HepG2 (cell line): ENCODE results near the gene ZSWIM8. TPM values are rescaled to one million over a fixed set of nuclear protein-coding genes. Genes with fewer than 3 reads are reported as not detected.

Source experiments
- ATRX ChIP-seq: sonication (generic); formaldehyde crosslinking; IDR thresholded peaks from 2 replicates; pipeline ENCODE4 v1.4.0; 2020; ENCODE audit warnings: missing genetic modification reagents, borderline replicate concordance
- CCDC6 ChIP-seq: sonication (generic); formaldehyde crosslinking; IDR thresholded peaks from 2 replicates; pipeline ENCODE4 v1.8.1; 2022; ENCODE audit warnings: mild to moderate bottlenecking, missing genetic modification reagents, moderate library complexity
- FOXA1 ChIP-seq, 2 experiments: fragments of 450-650 bp in 1 of 2; sonication (generic) in 1 of 2; formaldehyde crosslinking in 1 of 2; IDR thresholded peaks; 2 replicates each; pipeline versions ENCODE4 v1.4.0 to v1.6.1; 2016 to 2020; ENCODE audit warnings: missing genetic modification reagents in 1 of 2
- HMGXB3 ChIP-seq: sonication (generic); formaldehyde crosslinking; IDR thresholded peaks from 2 replicates; pipeline ENCODE4 v1.4.0; 2020; ENCODE audit warnings: missing genetic modification reagents, borderline replicate concordance
- KDM3A ChIP-seq: IDR thresholded peaks from 2 replicates; pipeline ENCODE4 v1.6.1; 2018; ENCODE audit warnings: low read depth, missing compliant biosample characterization
- MEIS2 ChIP-seq: sonication (generic); formaldehyde crosslinking; IDR thresholded peaks from 2 replicates; pipeline ENCODE4 v1.9.0; 2021; ENCODE audit warnings: mild to moderate bottlenecking, missing genetic modification reagents
- MYPOP ChIP-seq: sonication (generic); formaldehyde crosslinking; IDR thresholded peaks from 2 replicates; pipeline ENCODE4 v1.8.1; 2023; ENCODE audit warnings: mild to moderate bottlenecking, moderate library complexity, missing genetic modification reagents
- NCOA5 ChIP-seq: sonication (generic); formaldehyde crosslinking; IDR thresholded peaks from 2 replicates; pipeline ENCODE4 v1.4.0; 2020; ENCODE audit warnings: missing genetic modification reagents
- NFYC ChIP-seq: IDR thresholded peaks from 2 replicates; pipeline ENCODE4 v1.6.1; 2016; ENCODE audit warnings: missing genetic modification reagents, missing compliant biosample characterization
- RXRB ChIP-seq: IDR thresholded peaks from 2 replicates; pipeline ENCODE4 v1.6.1; 2016; ENCODE audit warnings: borderline replicate concordance, missing genetic modification reagents, missing compliant biosample characterization
- THAP7 ChIP-seq: sonication (generic); formaldehyde crosslinking; IDR thresholded peaks from 2 replicates; pipeline ENCODE4 v1.8.1; 2023; ENCODE audit warnings: mild to moderate bottlenecking, missing genetic modification reagents
- UBTF ChIP-seq: sonication (generic); formaldehyde crosslinking; IDR thresholded peaks from 2 replicates; pipeline ENCODE4 v1.4.0; 2020; ENCODE audit warnings: mild to moderate bottlenecking, missing genetic modification reagents
- ZBTB39 ChIP-seq: sonication (generic); formaldehyde crosslinking; IDR thresholded peaks from 2 replicates; pipeline ENCODE4 v1.5.0; 2020; ENCODE audit warnings: missing genetic modification reagents
- ZNF709 ChIP-seq: sonication (generic); formaldehyde crosslinking; IDR thresholded peaks from 2 replicates; pipeline ENCODE4 v1.5.0; 2020; ENCODE audit warnings: mild to moderate bottlenecking, missing genetic modification reagents
- ZNF724P ChIP-seq: sonication (generic); formaldehyde crosslinking; IDR thresholded peaks from 2 replicates; pipeline ENCODE4 v1.8.0; 2022; ENCODE audit warnings: missing genetic modification reagents, borderline replicate concordance
- polyA plus RNA-seq, 8 experiments: library from polyadenylated mRNA; depleted of rRNA in 3 of 8; stranded (reverse) in 7 of 8; unstranded in 1 of 8; fragments of >200 nt; fragmentation: Illumina TruSeq in 4 of 8; extraction: Trizol in 4 of 8; gene quantifications; 2 replicates each; pipeline versions ENCODE4 v1.2.1 to v1.2.3, GENCODE V29; 2011 to 2016; ENCODE audit warnings: low read depth in 4 of 8, missing spikeins in 1 of 8, mixed read lengths in 1 of 8; ENCODE audit not compliant: insufficient read depth in 1 of 8
- total RNA-seq, 5 experiments: library from RNA; depleted of rRNA; stranded (reverse); fragments of >200 nt; fragmentation: Illumina TruSeq; extraction: Trizol; gene quantifications; 2 replicates each; pipeline ENCODE4 v1.2.3, GENCODE V29; 2016; ENCODE audit warnings: low read depth in 1 of 5
- TF ChIP-seq, protein P1 (sequence below): IDR thresholded peaks from 2 replicates; pipeline ENCODE4 v1.6.1; 2016; ENCODE audit warnings: control low read depth

ZSWIM8 gene
- total and polyA plus RNA-seq, 2 of the 13 experiments (the other 11 are each of a cell fraction or from before 2014, with no cell fraction given), result 39.9 to 98.2 TPM

- TF ChIP-seq MEIS2 (CRISPR knock-in tag), result 0 out of 2 replicates have a peak, but pooled peaks have one; percentile 61
- peak; percentile 92 for TF ChIP-seq RXRB (CRISPR knock-in tag)
- TF ChIP-seq, protein P1, sequence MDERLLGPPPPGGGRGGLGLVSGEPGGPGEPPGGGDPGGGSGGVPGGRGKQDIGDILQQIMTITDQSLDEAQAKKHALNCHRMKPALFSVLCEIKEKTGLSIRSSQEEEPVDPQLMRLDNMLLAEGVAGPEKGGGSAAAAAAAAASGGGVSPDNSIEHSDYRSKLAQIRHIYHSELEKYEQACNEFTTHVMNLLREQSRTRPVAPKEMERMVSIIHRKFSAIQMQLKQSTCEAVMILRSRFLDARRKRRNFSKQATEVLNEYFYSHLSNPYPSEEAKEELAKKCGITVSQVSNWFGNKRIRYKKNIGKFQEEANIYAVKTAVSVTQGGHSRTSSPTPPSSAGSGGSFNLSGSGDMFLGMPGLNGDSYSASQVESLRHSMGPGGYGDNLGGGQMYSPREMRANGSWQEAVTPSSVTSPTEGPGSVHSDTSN (CRISPR knock-in tag), result no peak
- TF ChIP-seq UBTF, result no peak
- TF ChIP-seq CCDC6 (CRISPR knock-in tag), result 0 out of 2 replicates have a peak, but pooled peaks have one; percentile 19
- no peak for TF ChIP-seq KDM3A (CRISPR knock-in tag)
- TF ChIP-seq FOXA1 (IDR thresholded peaks at IDR 0.05), result no peak
- TF ChIP-seq FOXA1 (CRISPR knock-in tag; IDR thresholded peaks at IDR 0.05), result no peak
- TF ChIP-seq NCOA5 (CRISPR knock-in tag), result no peak
- 0 out of 2 replicates have a peak, but pooled peaks have one; percentile 45 for TF ChIP-seq ZNF709 (CRISPR knock-in tag)
- TF ChIP-seq ATRX (CRISPR knock-in tag), result no peak
- peak; percentile 89 for TF ChIP-seq MYPOP (CRISPR knock-in tag)
- TF ChIP-seq ZNF724P, result no peak
- TF ChIP-seq HMGXB3, result peak; percentile 86; the same call in 1 of the 2 replicates
- TF ChIP-seq ZBTB39 (CRISPR knock-in tag), result no peak
- peak; percentile 85 for TF ChIP-seq NFYC (CRISPR knock-in tag)
- no peak for TF ChIP-seq THAP7 (CRISPR knock-in tag)
Measured at GRCh38 chr10:73781879-73782748, 3.3 kb upstream of the ZSWIM8 start, which contains the start of gene CHCHD1 (continued).
